Gastrocnemius medialis (tissue), 4 donors: ENCODE data around the gene ADRB2.

Source experiments
- POLR2A ChIP-seq, 2 donors: fragments of 450-650 bp; IDR thresholded peaks; one replicate each; pipeline ENCODE4 v1.6.1; 2017; ENCODE audit warnings: antibody characterized with exemption in 2 of 2, mild to moderate bottlenecking in 2 of 2, moderate library complexity in 2 of 2
- TF ChIP-seq, protein P1 (sequence below), 5 experiments: fragments of 450-650 bp in 3 of 5; fragments of 200-600 bp in 2 of 5; sonication (generic) in 2 of 5; IDR thresholded peaks in 4 of 5; conservative IDR thresholded peaks in 1 of 5; 1 replicate in 4 of 5; 2 replicates in 1 of 5; pipeline ENCODE4 v1.5.1; 2016 to 2019; ENCODE audit warnings: antibody characterized with exemption in 5 of 5, mild to moderate bottlenecking in 3 of 5, moderate library complexity in 3 of 5

DNA sequence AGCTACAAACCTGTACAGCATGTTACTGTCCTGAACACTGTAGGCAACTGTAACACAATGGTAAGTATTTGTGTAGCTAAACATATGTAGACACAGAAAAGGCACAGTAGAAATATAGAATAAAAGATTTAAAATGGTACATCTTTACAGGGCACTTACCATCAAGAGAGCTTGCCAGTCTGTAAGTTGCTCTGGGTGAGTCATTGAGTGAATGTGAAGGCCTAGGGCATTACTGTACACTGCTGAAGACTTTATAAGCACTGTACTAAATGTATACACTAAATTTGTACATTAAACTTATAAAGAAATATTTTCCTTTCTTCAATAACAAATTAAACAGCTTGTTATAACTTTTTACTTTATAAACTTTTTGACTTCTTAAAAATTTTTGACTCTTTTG, 20.5 kb downstream of the ADRB2 start:
- TF ChIP-seq, protein P1, sequence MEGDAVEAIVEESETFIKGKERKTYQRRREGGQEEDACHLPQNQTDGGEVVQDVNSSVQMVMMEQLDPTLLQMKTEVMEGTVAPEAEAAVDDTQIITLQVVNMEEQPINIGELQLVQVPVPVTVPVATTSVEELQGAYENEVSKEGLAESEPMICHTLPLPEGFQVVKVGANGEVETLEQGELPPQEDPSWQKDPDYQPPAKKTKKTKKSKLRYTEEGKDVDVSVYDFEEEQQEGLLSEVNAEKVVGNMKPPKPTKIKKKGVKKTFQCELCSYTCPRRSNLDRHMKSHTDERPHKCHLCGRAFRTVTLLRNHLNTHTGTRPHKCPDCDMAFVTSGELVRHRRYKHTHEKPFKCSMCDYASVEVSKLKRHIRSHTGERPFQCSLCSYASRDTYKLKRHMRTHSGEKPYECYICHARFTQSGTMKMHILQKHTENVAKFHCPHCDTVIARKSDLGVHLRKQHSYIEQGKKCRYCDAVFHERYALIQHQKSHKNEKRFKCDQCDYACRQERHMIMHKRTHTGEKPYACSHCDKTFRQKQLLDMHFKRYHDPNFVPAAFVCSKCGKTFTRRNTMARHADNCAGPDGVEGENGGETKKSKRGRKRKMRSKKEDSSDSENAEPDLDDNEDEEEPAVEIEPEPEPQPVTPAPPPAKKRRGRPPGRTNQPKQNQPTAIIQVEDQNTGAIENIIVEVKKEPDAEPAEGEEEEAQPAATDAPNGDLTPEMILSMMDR (IDR thresholded peaks at IDR 0.05 in 4 of 5, conservative IDR thresholded peaks at IDR 0.05 in 1 of 5), result no peak
- TF ChIP-seq POLR2A (IDR thresholded peaks at IDR 0.05), result no peak
